ENCODE data around the gene DLX1. TPM values are rescaled to one million over a fixed set of nuclear protein-coding genes. Genes with fewer than 3 reads are reported as not detected.

Gene DLX1
- total RNA-seq, 1 donor from 2014 or later = 0.17 TPM

- TF ChIP-seq, protein P1, sequence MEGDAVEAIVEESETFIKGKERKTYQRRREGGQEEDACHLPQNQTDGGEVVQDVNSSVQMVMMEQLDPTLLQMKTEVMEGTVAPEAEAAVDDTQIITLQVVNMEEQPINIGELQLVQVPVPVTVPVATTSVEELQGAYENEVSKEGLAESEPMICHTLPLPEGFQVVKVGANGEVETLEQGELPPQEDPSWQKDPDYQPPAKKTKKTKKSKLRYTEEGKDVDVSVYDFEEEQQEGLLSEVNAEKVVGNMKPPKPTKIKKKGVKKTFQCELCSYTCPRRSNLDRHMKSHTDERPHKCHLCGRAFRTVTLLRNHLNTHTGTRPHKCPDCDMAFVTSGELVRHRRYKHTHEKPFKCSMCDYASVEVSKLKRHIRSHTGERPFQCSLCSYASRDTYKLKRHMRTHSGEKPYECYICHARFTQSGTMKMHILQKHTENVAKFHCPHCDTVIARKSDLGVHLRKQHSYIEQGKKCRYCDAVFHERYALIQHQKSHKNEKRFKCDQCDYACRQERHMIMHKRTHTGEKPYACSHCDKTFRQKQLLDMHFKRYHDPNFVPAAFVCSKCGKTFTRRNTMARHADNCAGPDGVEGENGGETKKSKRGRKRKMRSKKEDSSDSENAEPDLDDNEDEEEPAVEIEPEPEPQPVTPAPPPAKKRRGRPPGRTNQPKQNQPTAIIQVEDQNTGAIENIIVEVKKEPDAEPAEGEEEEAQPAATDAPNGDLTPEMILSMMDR (IDR thresholded peaks at IDR 0.05; ENCODE audit: insufficient read depth, low read length, poor library complexity, severe bottlenecking) = no peak
- DNase-seq (ENCODE audit: low read depth) = no peak
- Histone ChIP-seq H3K36me3 (ENCODE audit: control insufficient read depth, insufficient read depth, low read length) (no peaks in the 10 kb centered on the region), H3K4me3 (ENCODE audit: low read depth, low read length) (peak overlapping the region; percentile 24), H3K27me3 (ENCODE audit: control insufficient read depth, insufficient read depth, low read length) (peaks cover 71% of the 10 kb centered on the region)
These were observed 10.0 kb downstream of the DLX1 start for GRCh38 chr2:172095146-172095904.

DNA sequence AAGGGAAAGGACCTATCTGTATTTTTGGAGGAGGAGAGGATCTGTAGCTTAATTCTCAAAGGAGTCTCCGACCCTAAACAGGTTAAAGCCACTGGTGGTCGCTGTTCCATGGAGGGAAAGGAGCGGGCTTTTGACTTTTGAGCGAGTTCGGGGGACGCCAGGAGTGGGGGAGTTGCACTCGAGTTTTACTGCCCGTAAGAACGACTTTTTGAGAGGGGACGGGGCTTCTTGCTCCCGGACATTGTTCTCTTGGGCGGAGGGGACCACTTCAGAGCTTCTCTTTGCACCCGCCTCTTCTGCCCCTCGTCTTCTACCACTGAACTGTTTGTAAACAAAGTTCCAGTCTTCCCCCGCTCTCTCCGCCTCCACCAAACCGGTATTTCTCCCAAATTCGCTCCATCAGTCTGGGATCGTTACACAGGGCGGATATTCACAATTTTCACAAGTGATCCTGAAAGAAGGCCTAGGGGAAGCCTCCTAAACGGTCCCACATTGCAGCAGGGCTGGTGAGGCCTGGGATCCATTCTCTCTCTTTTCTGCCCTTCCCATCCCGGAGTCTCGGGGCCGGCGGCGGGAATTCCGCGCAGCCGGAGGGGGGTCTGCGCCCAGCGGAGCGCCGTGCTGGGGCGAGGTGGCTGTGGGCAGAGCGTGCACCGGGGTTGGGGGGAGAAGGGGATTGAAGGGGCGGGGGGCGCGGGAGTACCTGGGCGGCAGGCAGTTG, 10.8 kb downstream of the DLX1 start:
- peak overlapping the region; percentile 19 for H3K4me3 ChIP-seq (ENCODE audit: low read depth, low read length)
- DNase-seq (ENCODE audit: low read depth) = no peak
- H3K27me3 ChIP-seq (ENCODE audit: control insufficient read depth, insufficient read depth, low read length) = peaks cover 71% of the 10 kb centered on the region
- TF ChIP-seq, protein P1 (IDR thresholded peaks at IDR 0.05; ENCODE audit: insufficient read depth, low read length, poor library complexity, severe bottlenecking) = peak; percentile 30
- H3K36me3 ChIP-seq (ENCODE audit: control insufficient read depth, insufficient read depth, low read length) = no peaks in the 10 kb centered on the region

GRCh38 chr2:172096626-172097547, 11.6 kb downstream of the DLX1 start:
- no peaks in the 10 kb centered on the region for H3K36me3 ChIP-seq (ENCODE audit: control insufficient read depth, insufficient read depth, low read length)
- DNase-seq (ENCODE audit: low read depth) = no peak
- peak overlapping the region; percentile 19 for H3K4me3 ChIP-seq (ENCODE audit: low read depth, low read length)
- TF ChIP-seq, protein P1 (IDR thresholded peaks at IDR 0.05; ENCODE audit: insufficient read depth, low read length, poor library complexity, severe bottlenecking) = no peak
- peaks cover 73% of the 10 kb centered on the region for H3K27me3 ChIP-seq (ENCODE audit: control insufficient read depth, insufficient read depth, low read length)

- H3K27me3 ChIP-seq (ENCODE audit: control insufficient read depth, insufficient read depth, low read length) = peaks cover 75% of the 10 kb centered on the region
- TF ChIP-seq, protein P1 (IDR thresholded peaks at IDR 0.05; ENCODE audit: insufficient read depth, low read length, poor library complexity, severe bottlenecking) = no peak
- no peak for DNase-seq (ENCODE audit: low read depth)
- H3K4me3 ChIP-seq (ENCODE audit: low read depth, low read length) = no peak overlapping the region
- H3K36me3 ChIP-seq (ENCODE audit: control insufficient read depth, insufficient read depth, low read length) = no peaks in the 10 kb centered on the region
These were observed 12.3 kb downstream of the DLX1 start for GRCh38 chr2:172097557-172098131.

GRCh38 chr2:172098287-172098649, 13.0 kb downstream of the DLX1 start:
- Histone ChIP-seq H3K4me3 (ENCODE audit: low read depth, low read length) (no peak overlapping the region), H3K27me3 (ENCODE audit: control insufficient read depth, insufficient read depth, low read length) (peaks cover 72% of the 10 kb centered on the region), H3K36me3 (ENCODE audit: control insufficient read depth, insufficient read depth, low read length) (no peaks in the 10 kb centered on the region)
- TF ChIP-seq, protein P1 (IDR thresholded peaks at IDR 0.05; ENCODE audit: insufficient read depth, low read length, poor library complexity, severe bottlenecking) = no peak
- DNase-seq (ENCODE audit: low read depth) = no peak
